ENCODE data around the gene SCFD2. TPM values are rescaled to one million over a fixed set of nuclear protein-coding genes. Genes with fewer than 3 reads are reported as not detected.

The SCFD2 gene
- total RNA-seq, 1 experiment from 2014 or later: 7.4 TPM

DNA sequence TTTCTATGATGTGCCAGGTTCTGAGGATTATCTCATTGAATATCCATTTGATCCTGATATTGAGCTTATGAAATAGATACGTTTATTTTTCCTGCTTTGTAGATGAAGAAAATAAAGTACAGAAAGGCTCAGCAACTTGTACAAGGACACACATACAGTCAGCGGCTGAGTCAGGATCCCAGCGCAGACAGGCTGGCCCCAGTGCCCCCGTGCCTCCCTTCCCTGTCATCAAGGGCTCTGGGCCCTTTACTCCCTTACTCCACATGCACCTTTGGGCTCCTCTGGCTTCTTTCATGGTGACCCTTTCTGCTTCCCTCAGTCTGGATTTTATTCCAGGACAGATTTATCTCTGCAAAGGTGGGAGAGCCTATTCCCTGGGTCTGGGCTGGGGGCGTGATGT, 490.9 kb downstream of the SCFD2 start:
- no peak overlapping the region for H3K4me3 ChIP-seq (ENCODE audit: low read depth in 2 of 2, low read length in 2 of 2)
- H3K9me3 ChIP-seq (ENCODE audit: control insufficient read depth, insufficient read depth, low read depth, low read length): no peaks in the 10 kb centered on the region
- no peak for TF ChIP-seq TCF7L2 (IDR thresholded peaks at IDR 0.05; ENCODE audit: low read depth, low read length)
- TF ChIP-seq REST (IDR thresholded peaks at IDR 0.05; ENCODE audit: insufficient read depth in 1 of 2, low read depth in 2 of 2, low read length in 1 of 2): no peak
- no peak for TF ChIP-seq CTCF (IDR thresholded peaks at IDR 0.05)
- TF ChIP-seq POLR2AphosphoS5 (IDR thresholded peaks at IDR 0.05; ENCODE audit: low read depth, low read length): no peak
- TF ChIP-seq SIN3A (IDR thresholded peaks at IDR 0.05; ENCODE audit: borderline replicate concordance, insufficient read depth, low read depth, low read length): no peak
- CTCF ChIA-PET: no interaction called here
- no peaks in the 10 kb centered on the region for H3K27me3 ChIP-seq (ENCODE audit: control insufficient read depth, insufficient read depth, low read length)
- POLR2A ChIA-PET: no interaction called here
- no peaks in the 10 kb centered on the region for H3K36me3 ChIP-seq (ENCODE audit: control insufficient read depth, insufficient read depth, low read length)
- in situ Hi-C loops (cut with HindIII; ENCODE audit: low pct_unique_long_range_greater_than_20kb, low sequenced_read_pairs) (no loop called here), intact Hi-C loops (cut with micrococcal nuclease; ENCODE audit: unreplicated experiment) (no loop called here)
- ATAC-seq: no peak
- no peaks in the 10 kb centered on the region for H3K4me1 ChIP-seq (ENCODE audit: control insufficient read depth, insufficient read depth, low read length)
- no peak overlapping the region for H3K27ac ChIP-seq (ENCODE audit: low read length)
- BruUV-seq (replicated peaks): no TSS peak
- no peak for DNase-seq (ENCODE audit: low read depth, low spot score)

GRCh38 chr4:52873861-52874343, 492.0 kb downstream of the SCFD2 start:
- POLR2A ChIA-PET: no interaction called here
- H3K4me3 ChIP-seq (ENCODE audit: low read depth in 2 of 2, low read length in 2 of 2): no peak overlapping the region
- no peaks in the 10 kb centered on the region for H3K27me3 ChIP-seq (ENCODE audit: control insufficient read depth, insufficient read depth, low read length)
- TF ChIP-seq CTCF (IDR thresholded peaks at IDR 0.05) (no peak), REST (IDR thresholded peaks at IDR 0.05; ENCODE audit: insufficient read depth in 1 of 2, low read depth in 2 of 2, low read length in 1 of 2) (no peak), TCF7L2 (IDR thresholded peaks at IDR 0.05; ENCODE audit: low read depth, low read length) (no peak), SIN3A (IDR thresholded peaks at IDR 0.05; ENCODE audit: borderline replicate concordance, insufficient read depth, low read depth, low read length) (no peak)
- H3K4me1 ChIP-seq (ENCODE audit: control insufficient read depth, insufficient read depth, low read length): no peaks in the 10 kb centered on the region
- intact Hi-C loops (cut with micrococcal nuclease; ENCODE audit: unreplicated experiment): no loop called here
- no peaks in the 10 kb centered on the region for H3K36me3 ChIP-seq (ENCODE audit: control insufficient read depth, insufficient read depth, low read length)
- no peaks in the 10 kb centered on the region for H3K9me3 ChIP-seq (ENCODE audit: control insufficient read depth, insufficient read depth, low read depth, low read length)
- DNase-seq (ENCODE audit: low read depth, low spot score) (no peak), ATAC-seq (no peak)
- no TSS peak for BruUV-seq (replicated peaks)
- in situ Hi-C loops (cut with HindIII; ENCODE audit: low pct_unique_long_range_greater_than_20kb, low sequenced_read_pairs): no loop called here
- CTCF ChIA-PET: no interaction called here
- H3K27ac ChIP-seq (ENCODE audit: low read length): no peak overlapping the region
